PC-3 (cell line): ENCODE data around the gene CD9. TPM values are rescaled to one million over a fixed set of nuclear protein-coding genes. Genes with fewer than 3 reads are reported as not detected.

Experiments used
- ATAC-seq: fragments of 200-7000 bp; cut with Tn5 transposase; 2 replicates; pipeline ENCODE4 v1.9.1; 2020; ENCODE audit warnings: mild to moderate bottlenecking, moderate library complexity
- BruUV-seq: library from RNA; stranded (reverse); fragments of 400-500 nt; replicated peaks from 2 replicates; lab custom pipeline; 2021; lab: Mats Ljungman, UMichigan
- CTCF ChIA-PET: fragments of 300-600 bp; sonication (Branson Sonifier 250); formaldehyde crosslinking; loops from one replicate; lab custom pipeline; 2022; ENCODE audit warnings: antibody characterized with exemption; lab: Charles Lee
- POLR2A ChIA-PET: fragments of 300-600 bp; sonication (Branson Sonifier 250); formaldehyde crosslinking; loops from one replicate; lab custom pipeline; 2022; ENCODE audit warnings: antibody characterized with exemption; ENCODE audit not compliant: unreplicated experiment; lab: Charles Lee
- DNase-seq: peaks from one replicate; pipeline ENCODE4 v3.0.0-alpha.2; 2015
- H2AFZ ChIP-seq: fragments of 300-600 bp; sonication (generic); 2 replicates; pipeline ENCODE4 v1.6.0; 2016; ENCODE audit warnings: antibody characterized with exemption, low read length
- H3F3A ChIP-seq: fragments of 300-600 bp; sonication (generic); one replicate; pipeline ENCODE4 v1.6.0; 2017; ENCODE audit warnings: antibody characterized with exemption, low read length, control low read depth, mild to moderate bottlenecking; ENCODE audit not compliant: unreplicated experiment
- H3K27ac ChIP-seq: fragments of 300-600 bp; sonication (generic); 2 replicates; pipeline ENCODE4 v1.5.1; 2016; ENCODE audit warnings: mild to moderate bottlenecking, low read length
- H3K27me3 ChIP-seq: fragments of 300-600 bp; sonication (generic); 2 replicates; pipeline ENCODE4 v1.6.1; 2016; ENCODE audit warnings: low read length, mixed read lengths
- H3K36me3 ChIP-seq: fragments of 300-600 bp; sonication (generic); 2 replicates; pipeline ENCODE4 v1.6.1; 2016; ENCODE audit warnings: low read depth, mixed run types, low read length, mixed read lengths
- H3K4me1 ChIP-seq: fragments of 300-600 bp; sonication (generic); 2 replicates; pipeline ENCODE4 v1.5.1; 2016; ENCODE audit warnings: low read length; ENCODE audit not compliant: insufficient read depth
- H3K4me2 ChIP-seq: fragments of 300-600 bp; sonication (generic); 2 replicates; pipeline ENCODE4 v1.6.0; 2016; ENCODE audit warnings: low read length
- H3K4me3 ChIP-seq: fragments of 300-600 bp; sonication (generic); 2 replicates; pipeline ENCODE4 v1.5.1; 2016; ENCODE audit warnings: mild to moderate bottlenecking, low read length, mixed read lengths
- H3K79me2 ChIP-seq: fragments of 300-600 bp; sonication (generic); 2 replicates; pipeline ENCODE4 v1.6.1; 2017; ENCODE audit warnings: low read length, mixed read lengths
- H3K9ac ChIP-seq: fragments of 300-600 bp; sonication (generic); 2 replicates; pipeline ENCODE4 v1.6.0; 2016; ENCODE audit warnings: mild to moderate bottlenecking, low read length
- H3K9me2 ChIP-seq: fragments of 300-600 bp; sonication (generic); replicated peaks from 2 replicates; pipeline ENCODE4 v1.6.1; 2016; ENCODE audit warnings: mixed run types, low read length, mixed read lengths
- H3K9me3 ChIP-seq: fragments of 300-600 bp; sonication (generic); 2 replicates; pipeline ENCODE4 v1.6.1; 2016; ENCODE audit warnings: low read length, mixed read lengths
- H4K20me1 ChIP-seq: fragments of 300-600 bp; sonication (generic); 2 replicates; pipeline ENCODE4 v1.6.1; 2016; ENCODE audit warnings: low read length, mixed read lengths
- EZH2 ChIP-seq: fragments of 300-600 bp; sonication (generic); IDR thresholded peaks from one replicate; pipeline ENCODE4 v1.6.1; 2017; ENCODE audit warnings: antibody characterized with exemption, mild to moderate bottlenecking, low read length; ENCODE audit not compliant: unreplicated experiment
- EZH2phosphoT487 ChIP-seq: fragments of 300-600 bp; sonication (generic); IDR thresholded peaks from 2 replicates; pipeline ENCODE4 v1.6.1; 2018; ENCODE audit warnings: mild to moderate bottlenecking, antibody characterized with exemption, low read length, borderline replicate concordance
- intact Hi-C: fragments of 100-400 bp; cut with micrococcal nuclease; formaldehyde crosslinking; loops from 2 replicates; pipeline ENCODE4 v1.9.0; 2023
- total RNA-seq: library from RNA; depleted of rRNA; stranded (reverse); fragments of >200 nt; gene quantifications from 2 replicates; pipeline ENCODE4 v1.2.3, GENCODE V29; 2014
- TF ChIP-seq, protein P1 (sequence below): fragments of 300-600 bp; sonication (generic); conservative IDR thresholded peaks from 2 replicates; pipeline ENCODE4 v1.5.1; 2017; ENCODE audit warnings: antibody characterized with exemption, low read depth, mild to moderate bottlenecking, low read length

Gene CD9
- total RNA-seq, 1 experiment from 2014 or later: 174 TPM

DNA sequence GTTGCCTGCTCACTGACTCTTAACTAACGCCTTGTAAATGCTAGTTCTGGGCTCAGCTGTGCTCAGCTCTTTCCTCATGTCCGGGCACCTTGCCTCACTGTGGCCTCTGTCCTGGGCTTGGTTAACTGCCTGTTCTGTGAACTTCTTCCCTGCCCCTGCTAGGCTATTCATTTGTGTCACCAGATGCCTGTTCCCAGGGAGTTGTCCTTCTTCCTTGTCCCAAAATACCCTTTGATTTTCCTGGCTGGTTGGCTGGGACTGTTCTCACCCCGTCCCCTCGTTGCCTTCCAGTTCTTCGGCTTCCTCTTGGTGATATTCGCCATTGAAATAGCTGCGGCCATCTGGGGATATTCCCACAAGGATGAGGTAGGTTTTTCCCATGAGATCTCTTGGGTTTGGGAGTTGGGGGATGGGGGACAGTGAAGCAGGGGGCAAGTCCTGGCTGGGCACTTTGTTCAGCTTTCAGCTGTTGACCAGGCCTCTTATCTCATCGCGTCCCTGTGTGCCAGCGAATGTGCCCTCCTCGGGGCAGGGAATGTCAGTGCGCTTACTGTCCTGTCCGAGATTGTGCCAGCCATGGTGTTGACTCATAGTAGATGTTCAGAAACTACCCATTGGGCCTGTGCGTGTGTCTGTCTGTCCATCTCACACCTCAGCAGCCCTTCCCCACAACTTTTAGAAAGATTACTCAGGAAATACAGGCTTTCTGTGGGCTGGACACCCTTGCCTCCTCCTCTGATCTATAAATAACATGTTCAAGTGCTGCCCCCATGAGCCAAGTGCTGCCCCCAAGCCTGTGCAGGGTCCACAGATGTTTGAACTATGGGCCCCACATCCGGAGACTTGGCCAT, 33.1 kb downstream of the CD9 start:
- no peak overlapping the region for H3K27ac ChIP-seq

DNA sequence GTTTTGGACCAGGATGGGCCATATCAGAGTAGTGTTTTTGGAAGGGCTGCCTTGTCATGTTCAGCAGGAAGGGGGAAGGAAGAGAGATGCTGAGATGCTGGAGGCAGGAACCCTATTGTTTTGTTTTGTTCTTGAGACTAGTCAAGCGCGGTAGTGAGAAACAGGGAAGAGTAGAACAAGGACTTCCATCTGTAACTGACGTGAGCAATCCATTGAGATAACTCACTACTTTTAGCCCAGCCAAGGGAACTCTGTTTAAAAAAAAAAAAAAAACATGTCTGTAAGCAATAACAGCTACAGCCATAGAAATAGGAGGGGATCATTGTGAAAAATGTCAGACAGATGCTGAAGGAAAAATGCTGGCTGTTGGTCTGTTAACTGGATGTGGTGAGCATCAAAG, 34.0 kb downstream of the CD9 start:
- Histone ChIP-seq H3K27me3 (no peaks in the 10 kb centered on the region), H3K9me2 (no peaks in the 10 kb centered on the region), H3K4me2 (no peak overlapping the region), H3K4me1 (peaks cover 49% of the 10 kb centered on the region), H3K36me3 (peaks cover 37% of the 10 kb centered on the region), H4K20me1 (no peaks in the 10 kb centered on the region), H2AFZ (no peak overlapping the region), H3K27ac (no peak overlapping the region), H3F3A (no peaks in the 10 kb centered on the region), H3K9me3 (no peaks in the 10 kb centered on the region), H3K4me3 (no peak overlapping the region), H3K9ac (no peak overlapping the region), H3K79me2 (peaks cover 27% of the 10 kb centered on the region)
- CTCF ChIA-PET: no interaction called here
- intact Hi-C loops: no loop called here
- DNase-seq (no peak), ATAC-seq (no peak)
- TF ChIP-seq EZH2phosphoT487: no peak
- no peak for TF ChIP-seq EZH2
- TF ChIP-seq, protein P1, sequence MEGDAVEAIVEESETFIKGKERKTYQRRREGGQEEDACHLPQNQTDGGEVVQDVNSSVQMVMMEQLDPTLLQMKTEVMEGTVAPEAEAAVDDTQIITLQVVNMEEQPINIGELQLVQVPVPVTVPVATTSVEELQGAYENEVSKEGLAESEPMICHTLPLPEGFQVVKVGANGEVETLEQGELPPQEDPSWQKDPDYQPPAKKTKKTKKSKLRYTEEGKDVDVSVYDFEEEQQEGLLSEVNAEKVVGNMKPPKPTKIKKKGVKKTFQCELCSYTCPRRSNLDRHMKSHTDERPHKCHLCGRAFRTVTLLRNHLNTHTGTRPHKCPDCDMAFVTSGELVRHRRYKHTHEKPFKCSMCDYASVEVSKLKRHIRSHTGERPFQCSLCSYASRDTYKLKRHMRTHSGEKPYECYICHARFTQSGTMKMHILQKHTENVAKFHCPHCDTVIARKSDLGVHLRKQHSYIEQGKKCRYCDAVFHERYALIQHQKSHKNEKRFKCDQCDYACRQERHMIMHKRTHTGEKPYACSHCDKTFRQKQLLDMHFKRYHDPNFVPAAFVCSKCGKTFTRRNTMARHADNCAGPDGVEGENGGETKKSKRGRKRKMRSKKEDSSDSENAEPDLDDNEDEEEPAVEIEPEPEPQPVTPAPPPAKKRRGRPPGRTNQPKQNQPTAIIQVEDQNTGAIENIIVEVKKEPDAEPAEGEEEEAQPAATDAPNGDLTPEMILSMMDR: no peak
- POLR2A ChIA-PET: no interaction called here
- BruUV-seq: no TSS peak

More for the DNA sequence above, 33.1 kb downstream of the CD9 start:
- H3K9ac ChIP-seq: no peak overlapping the region
- peaks cover 58% of the 10 kb centered on the region for H3K4me1 ChIP-seq
- TF ChIP-seq EZH2 (no peak), EZH2phosphoT487 (no peak)
- TF ChIP-seq, protein P1: no peak
- DNase-seq (no peak), ATAC-seq (no peak)
- ChIA-PET CTCF (no interaction called here), POLR2A (no interaction called here)
- intact Hi-C loops: no loop called here
- no peak overlapping the region for H2AFZ ChIP-seq
- H3K27me3 ChIP-seq: no peaks in the 10 kb centered on the region
- peaks cover 8% of the 10 kb centered on the region for H3F3A ChIP-seq
- H3K9me3 ChIP-seq: no peaks in the 10 kb centered on the region
- H3K4me3 ChIP-seq: no peak overlapping the region
- H3K79me2 ChIP-seq: peaks cover 27% of the 10 kb centered on the region
- no peaks in the 10 kb centered on the region for H4K20me1 ChIP-seq
- no peak overlapping the region for H3K4me2 ChIP-seq
- no TSS peak for BruUV-seq
- H3K36me3 ChIP-seq: peaks cover 30% of the 10 kb centered on the region
- no peaks in the 10 kb centered on the region for H3K9me2 ChIP-seq

DNA sequence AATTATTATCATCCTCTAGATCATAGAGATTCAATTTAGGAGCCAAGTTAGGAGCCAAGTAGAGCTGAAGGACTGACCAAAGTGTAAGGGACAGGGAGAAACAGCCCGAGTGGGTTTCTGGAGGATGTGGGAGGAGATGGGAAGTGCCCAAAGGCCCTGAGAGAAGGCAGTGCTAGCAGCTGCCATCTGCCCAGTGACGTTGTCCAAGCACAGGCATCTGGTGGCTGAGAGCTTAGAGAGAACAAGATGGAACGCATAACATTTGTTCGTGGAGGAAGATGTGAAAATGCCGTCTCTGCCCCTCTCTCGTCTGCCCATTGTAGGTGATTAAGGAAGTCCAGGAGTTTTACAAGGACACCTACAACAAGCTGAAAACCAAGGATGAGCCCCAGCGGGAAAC, 34.7 kb downstream of the CD9 start:
- no peaks in the 10 kb centered on the region for H3K27me3 ChIP-seq
- POLR2A ChIA-PET: no interaction called here
- H3K9me2 ChIP-seq: no peaks in the 10 kb centered on the region
- H3K36me3 ChIP-seq: peaks cover 39% of the 10 kb centered on the region
- no peak overlapping the region for H3K9ac ChIP-seq
- peak overlapping the region; percentile 55 for H3K27ac ChIP-seq
- CTCF ChIA-PET: no interaction called here
- H3K4me2 ChIP-seq: peak overlapping the region; percentile 4; the same call in 1 of the 2 replicates
- no peak for DNase-seq
- H3K79me2 ChIP-seq: peaks cover 27% of the 10 kb centered on the region
- TF ChIP-seq, protein P1: no peak
- no peak for TF ChIP-seq EZH2
- no peak for TF ChIP-seq EZH2phosphoT487
- H2AFZ ChIP-seq: no peak overlapping the region
- peaks cover 42% of the 10 kb centered on the region for H3K4me1 ChIP-seq
- no peaks in the 10 kb centered on the region for H4K20me1 ChIP-seq
- H3F3A ChIP-seq: no peaks in the 10 kb centered on the region
- H3K9me3 ChIP-seq: no peaks in the 10 kb centered on the region
- intact Hi-C loops: no loop called here
- no TSS peak for BruUV-seq
- H3K4me3 ChIP-seq: no peak overlapping the region
- ATAC-seq: no peak
